WI38 (cell line): ENCODE results near the gene ATP6V1D.

Experiments
- H3K4me3 ChIP-seq: 2 replicates; pipeline ENCODE4 v1.5.1; 2011; ENCODE audit warnings: low read depth, mild to moderate bottlenecking, control low read depth, low read length
- TF ChIP-seq, protein P1 (sequence below): IDR thresholded peaks from 2 replicates; pipeline ENCODE4 v1.5.1; 2012; ENCODE audit warnings: low read depth, mild to moderate bottlenecking, control low read depth, low read length

Gene ATP6V1D

GRCh38 chr14:67395086-67395875 lies 35.7 kb upstream of the ATP6V1D start:
- TF ChIP-seq, protein P1, sequence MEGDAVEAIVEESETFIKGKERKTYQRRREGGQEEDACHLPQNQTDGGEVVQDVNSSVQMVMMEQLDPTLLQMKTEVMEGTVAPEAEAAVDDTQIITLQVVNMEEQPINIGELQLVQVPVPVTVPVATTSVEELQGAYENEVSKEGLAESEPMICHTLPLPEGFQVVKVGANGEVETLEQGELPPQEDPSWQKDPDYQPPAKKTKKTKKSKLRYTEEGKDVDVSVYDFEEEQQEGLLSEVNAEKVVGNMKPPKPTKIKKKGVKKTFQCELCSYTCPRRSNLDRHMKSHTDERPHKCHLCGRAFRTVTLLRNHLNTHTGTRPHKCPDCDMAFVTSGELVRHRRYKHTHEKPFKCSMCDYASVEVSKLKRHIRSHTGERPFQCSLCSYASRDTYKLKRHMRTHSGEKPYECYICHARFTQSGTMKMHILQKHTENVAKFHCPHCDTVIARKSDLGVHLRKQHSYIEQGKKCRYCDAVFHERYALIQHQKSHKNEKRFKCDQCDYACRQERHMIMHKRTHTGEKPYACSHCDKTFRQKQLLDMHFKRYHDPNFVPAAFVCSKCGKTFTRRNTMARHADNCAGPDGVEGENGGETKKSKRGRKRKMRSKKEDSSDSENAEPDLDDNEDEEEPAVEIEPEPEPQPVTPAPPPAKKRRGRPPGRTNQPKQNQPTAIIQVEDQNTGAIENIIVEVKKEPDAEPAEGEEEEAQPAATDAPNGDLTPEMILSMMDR = no peak
- H3K4me3 ChIP-seq = no peak overlapping the region

- TF ChIP-seq, protein P1 = no peak
- H3K4me3 ChIP-seq = no peak overlapping the region
Measured at GRCh38 chr14:67393689-67394088, 34.1 kb upstream of the ATP6V1D start.

DNA sequence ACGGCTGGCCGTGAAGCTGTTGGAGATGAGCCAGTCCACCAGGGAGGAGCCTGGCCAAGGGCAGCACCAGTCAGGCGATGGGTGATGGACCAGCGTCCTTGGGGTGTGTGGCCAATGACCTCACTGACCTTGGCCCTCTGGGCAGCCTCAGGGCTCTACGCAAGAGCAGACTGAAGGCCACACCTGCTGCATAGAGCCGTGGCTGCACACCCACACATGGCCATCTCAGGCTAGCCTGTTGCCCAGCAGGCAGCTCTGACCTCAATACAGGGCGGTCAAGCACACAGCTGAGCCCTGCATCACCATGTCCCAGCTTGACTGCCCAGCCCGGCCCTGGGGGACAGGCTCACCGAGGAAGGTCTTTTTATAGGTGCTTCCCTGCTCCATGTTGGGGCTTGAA lies 33.2 kb upstream of the ATP6V1D start:
- TF ChIP-seq, protein P1 = no peak
- no peak overlapping the region for H3K4me3 ChIP-seq

GRCh38 chr14:67392123-67392522 lies 32.5 kb upstream of the ATP6V1D start:
- no peak overlapping the region for H3K4me3 ChIP-seq
- TF ChIP-seq, protein P1 = no peak

- TF ChIP-seq, protein P1 = no peak
- no peak overlapping the region for H3K4me3 ChIP-seq
Measured at GRCh38 chr14:67391268-67391667, 31.7 kb upstream of the ATP6V1D start.

GRCh38 chr14:67389811-67390534 lies 30.4 kb upstream of the ATP6V1D start:
- TF ChIP-seq, protein P1 = no peak
- no peak overlapping the region for H3K4me3 ChIP-seq

DNA sequence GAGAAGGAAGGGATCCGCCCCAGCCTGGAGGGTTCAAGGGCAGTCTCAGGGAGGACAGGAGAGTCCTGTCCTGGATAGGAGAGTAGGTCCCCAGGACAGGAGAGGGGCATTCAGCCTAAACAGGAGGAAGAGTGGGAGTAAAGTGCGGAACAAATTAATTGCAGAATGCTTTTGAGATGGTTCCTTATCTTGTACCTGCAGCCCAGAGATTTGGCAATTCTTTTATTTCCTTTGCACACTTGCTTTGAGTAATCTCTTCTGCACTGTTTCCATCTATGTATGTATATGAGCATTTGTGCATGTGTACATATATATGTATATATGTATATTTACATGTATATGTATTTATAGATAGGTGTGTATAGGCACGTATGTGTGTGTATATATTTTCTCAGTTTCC lies 29.7 kb upstream of the ATP6V1D start:
- TF ChIP-seq, protein P1 = no peak
- H3K4me3 ChIP-seq = no peak overlapping the region
